ENCODE measurements around the gene KLHL11. TPM values are rescaled to one million over a fixed set of nuclear protein-coding genes. Genes with fewer than 3 reads are reported as not detected.

Gene KLHL11
- total RNA-seq = 28.5 and 34.1 TPM in 2 replicates

GRCh38 chr17:41864836-41865595, at the start of gene KLHL11:
KLHL11 (minus strand) TSS chr17:41865423; CDS start chr17:41865370, 53 bp downstream.

GRCh38 chr17:41837761-41838538, 27.3 kb downstream of the KLHL11 start, which contains the start of gene KLHL10:
KLHL10 (plus strand) TSS chr17:41837825; CDS start chr17:41837933, 108 bp downstream.

GRCh38 chr17:41835800-41836549, 29.2 kb downstream of the KLHL11 start, which contains the start of gene NT5C3B:
NT5C3B (minus strand) TSS chr17:41836232; CDS start chr17:41836193, 39 bp downstream.

GRCh38 chr17:41812381-41813151, 52.7 kb downstream of the KLHL11 start, which contains the start of gene FKBP10:
FKBP10 (plus strand) TSS chr17:41813004; CDS start chr17:41813035, 31 bp downstream.

GRCh38 chr17:41811549-41812380, 53.5 kb downstream of the KLHL11 start, which contains the start of gene P3H4:
P3H4 (minus strand) TSS chr17:41811949; CDS start chr17:41811915, 34 bp downstream.

Other genes with a start within 250 kb of the KLHL11 start
- gene KRT17, start 240.8 kb downstream of the KLHL11 start, total RNA-seq = 3.0 and 9.0 TPM in 2 replicates
- 118 and 125 TPM in 2 replicates for gene EIF1, start 176.5 kb downstream of the KLHL11 start, total RNA-seq
- gene GAST, start 153.1 kb downstream of the KLHL11 start, total RNA-seq = not detected in 2 replicates
- under 0.01 and 0.07 TPM in 2 replicates for gene HAP1, start 130.8 kb downstream of the KLHL11 start, total RNA-seq
- 21.6 and 40.7 TPM in 2 replicates for gene JUP, start 78.7 kb downstream of the KLHL11 start, total RNA-seq
- 123 and 132 TPM in 2 replicates for gene P3H4, start 53.5 kb downstream of the KLHL11 start, total RNA-seq
- 1,081 and 1,383 TPM in 2 replicates for gene FKBP10, start 52.4 kb downstream of the KLHL11 start, total RNA-seq
- 49.4 and 52.9 TPM in 2 replicates for gene NT5C3B, start 29.2 kb downstream of the KLHL11 start, total RNA-seq
- gene KLHL10, start 27.6 kb downstream of the KLHL11 start, total RNA-seq = 0.20 and 0.26 TPM in 2 replicates
- gene ACLY, start 53.5 kb upstream of the KLHL11 start, total RNA-seq = 199 and 311 TPM in 2 replicates
- 0.46 and 0.72 TPM in 2 replicates for gene ODAD4, start 65.2 kb upstream of the KLHL11 start, total RNA-seq
- 51.7 and 87.2 TPM in 2 replicates for gene CNP, start 101.4 kb upstream of the KLHL11 start, total RNA-seq
- gene DNAJC7, start 152.0 kb upstream of the KLHL11 start, total RNA-seq = 45.6 and 48.4 TPM in 2 replicates
- 41.7 and 42.9 TPM in 2 replicates for gene NKIRAS2, start 154.7 kb upstream of the KLHL11 start, total RNA-seq
- gene C17orf113, start 185.2 kb upstream of the KLHL11 start, total RNA-seq = 0.13 and 0.33 TPM in 2 replicates
- 0.03 TPM in 1 of 2 replicates, not detected in the other for gene ZNF385C, start 233.1 kb upstream of the KLHL11 start, total RNA-seq
- gene DHX58, start 247.3 kb upstream of the KLHL11 start, total RNA-seq = 9.5 and 11.3 TPM in 2 replicates